CD14-positive monocyte (primary cell): ENCODE results near the gene H2AZ2. TPM values are rescaled to one million over a fixed set of nuclear protein-coding genes. Genes with fewer than 3 reads are reported as not detected.

ENCODE experiments used
- DNase-seq, 3 donors: peaks; one replicate each; pipeline ENCODE4 v3.0.0-alpha.2; 2011 to 2022
- H2AFZ ChIP-seq: 2 replicates; pipeline ENCODE4 v1.6.0; 2012; ENCODE audit warnings: mild to moderate bottlenecking, low read depth, low read length, inconsistent platforms; ENCODE audit not compliant: insufficient read depth, poor library complexity, severe bottlenecking
- H3K27ac ChIP-seq, 2 donors: 1 replicate in 1 of 2; 2 replicates in 1 of 2; pipeline ENCODE4 v1.5.1; 2012 to 2013; ENCODE audit warnings: low read length in 2 of 2, control low read depth in 1 of 2, inconsistent platforms in 1 of 2, low read depth in 1 of 2, mild to moderate bottlenecking in 1 of 2
- H3K27me3 ChIP-seq, 2 donors: one replicate each; pipeline versions ENCODE4 v1.6.0 to v1.6.1; 2011 to 2013; ENCODE audit warnings: low read length in 2 of 2; ENCODE audit not compliant: control insufficient read depth in 2 of 2, insufficient read depth in 2 of 2
- H3K36me3 ChIP-seq, 2 donors: replicated peaks in 1 of 2; 1 replicate in 1 of 2; 2 replicates in 1 of 2; pipeline versions ENCODE4 v1.5.1 to v1.6.1; 2012 to 2013; ENCODE audit warnings: low read length in 2 of 2, control low read depth in 1 of 2, inconsistent platforms in 1 of 2, mild to moderate bottlenecking in 1 of 2; ENCODE audit not compliant: insufficient read depth in 2 of 2, control insufficient read depth in 1 of 2
- H3K4me1 ChIP-seq, 2 donors: 1 replicate in 1 of 2; 2 replicates in 1 of 2; pipeline versions ENCODE4 v1.5.1 to v1.6.1; 2012 to 2013; ENCODE audit warnings: low read length in 2 of 2, control low read depth in 1 of 2, inconsistent platforms in 1 of 2, mild to moderate bottlenecking in 1 of 2, moderate library complexity in 1 of 2; ENCODE audit not compliant: insufficient read depth in 2 of 2, control insufficient read depth in 1 of 2
- H3K4me2 ChIP-seq: replicated peaks from 2 replicates; pipeline ENCODE3; 2012; ENCODE audit warnings: low read length, moderate library complexity, mild to moderate bottlenecking; ENCODE audit not compliant: poor library complexity, severe bottlenecking; ENCODE audit errors: extremely low read depth
- H3K4me3 ChIP-seq, 3 experiments: fragments of 200-600 bp in 1 of 3; sonication (generic) in 1 of 3; replicated peaks in 1 of 3; 1 replicate in 2 of 3; 2 replicates in 1 of 3; pipeline ENCODE4 v1.5.1; 2011 to 2013; ENCODE audit warnings: low read length in 3 of 3, mild to moderate bottlenecking in 3 of 3, control low read depth in 2 of 3, low read depth in 2 of 3, inconsistent platforms in 1 of 3, moderate library complexity in 1 of 3
- H3K79me2 ChIP-seq: 2 replicates; pipeline ENCODE4 v1.6.0; 2012; ENCODE audit warnings: mild to moderate bottlenecking, control low read depth, inconsistent platforms, low read length, moderate library complexity; ENCODE audit not compliant: insufficient read depth
- H3K9ac ChIP-seq: 2 replicates; pipeline ENCODE4 v1.6.0; 2017; ENCODE audit warnings: low read length, mild to moderate bottlenecking; ENCODE audit not compliant: insufficient read depth, poor library complexity, severe bottlenecking
- H3K9me3 ChIP-seq, 2 donors: replicated peaks in 1 of 2; 1 replicate in 1 of 2; 2 replicates in 1 of 2; pipeline versions ENCODE4 v1.5.1 to v1.6.1; 2012 to 2013; ENCODE audit warnings: low read length in 2 of 2, control low read depth in 1 of 2; ENCODE audit not compliant: control insufficient read depth in 1 of 2, insufficient read depth in 1 of 2
- H4K20me1 ChIP-seq: 2 replicates; pipeline ENCODE4 v1.6.0; 2012; ENCODE audit warnings: mild to moderate bottlenecking, low read length, control low read depth, moderate library complexity; ENCODE audit not compliant: insufficient read depth
- H3K27ac Mint-ChIP-seq, 7 donors: one replicate each; pipeline ENCODE4 v1.8.0; 2020; ENCODE audit warnings: mild to moderate bottlenecking in 7 of 7, mixed read lengths in 7 of 7, moderate library complexity in 6 of 7, inconsistent platforms in 2 of 7
- H3K27me3 Mint-ChIP-seq, 3 donors: one replicate each; pipeline ENCODE4 v1.8.0; 2021 to 2022; ENCODE audit warnings: low read depth in 3 of 3, mild to moderate bottlenecking in 3 of 3, mixed read lengths in 3 of 3, moderate library complexity in 3 of 3, inconsistent platforms in 1 of 3
- H3K36me3 Mint-ChIP-seq, 2 donors: one replicate each; pipeline ENCODE4 v1.8.0; 2020; ENCODE audit warnings: mixed read lengths in 2 of 2, inconsistent platforms in 1 of 2, mild to moderate bottlenecking in 1 of 2
- H3K4me1 Mint-ChIP-seq: one replicate; pipeline ENCODE4 v1.8.0; 2020; ENCODE audit warnings: mild to moderate bottlenecking, mixed read lengths
- H3K4me3 Mint-ChIP-seq, 2 donors: one replicate each; pipeline ENCODE4 v1.8.0; 2020; ENCODE audit warnings: mild to moderate bottlenecking in 2 of 2, mixed read lengths in 2 of 2, moderate library complexity in 1 of 2
- H3K9me3 Mint-ChIP-seq, 7 donors: one replicate each; pipeline ENCODE4 v1.8.0; 2020 to 2022; ENCODE audit warnings: mixed read lengths in 7 of 7, mild to moderate bottlenecking in 6 of 7, moderate library complexity in 6 of 7, inconsistent platforms in 2 of 7
- CTCF ChIP-seq: fragments of 200-600 bp; IDR thresholded peaks from one replicate; pipeline ENCODE4 v1.8.0; 2022; ENCODE audit warnings: antibody characterized with exemption, mild to moderate bottlenecking
- WGBS: methylation state at CpG from one replicate; pipeline ENCODE4 v1.1.5; 2013; ENCODE audit warnings: missing lambda C conversion rate; ENCODE audit not compliant: insufficient coverage; 5-methylcytosine and 5-hydroxymethylcytosine counted together
- intact Hi-C, 2 donors: fragments of 100-400 bp; cut with micrococcal nuclease; formaldehyde crosslinking; loops; one replicate each; pipeline versions ENCODE4 v1.15.0 to v1.15.1; 2023
- polyA plus RNA-seq, 3 donors: library from polyadenylated mRNA; depleted of rRNA in 1 of 3; unstranded in 2 of 3; stranded (reverse) in 1 of 3; fragments of 300-500 nt in 2 of 3; fragments of >200 nt in 1 of 3; fragmentation: Illumina TruSeq in 2 of 3; gene quantifications; 1 replicate in 2 of 3; 2 replicates in 1 of 3; pipeline ENCODE4 v1.2.3, GENCODE V29; 2012 to 2021

Gene H2AZ2
- polyA plus RNA-seq, 3 donors, result 128 to 186 (median 181) TPM

GRCh38 chr7:44811571-44811970 is 36.3 kb downstream of the H2AZ2 start:
- H3K27me3 ChIP-seq, result no peaks in the 10 kb centered on the region
- 90% methylated on average over 4 of the region's 6 CpGs for WGBS
- H3K4me3 Mint-ChIP-seq, result no peak overlapping the region
- H3K9me3 Mint-ChIP-seq, result peaks cover 0 to under 1% (median 0%) of the 10 kb centered on the region in 7 donors
- H2AFZ ChIP-seq, result no peak overlapping the region
- H3K27ac ChIP-seq, result no peak overlapping the region
- no peak overlapping the region for H3K9ac ChIP-seq
- DNase-seq, result no peak
- no peak overlapping the region for H3K4me3 ChIP-seq
- H3K4me1 Mint-ChIP-seq, result no peaks in the 10 kb centered on the region
- no peak overlapping the region for H3K4me2 ChIP-seq
- no peaks in the 10 kb centered on the region for H3K36me3 ChIP-seq
- H3K79me2 ChIP-seq, result no peaks in the 10 kb centered on the region
- no peaks in the 10 kb centered on the region for H3K9me3 ChIP-seq
- no peak overlapping the region for H3K27ac Mint-ChIP-seq
- H3K36me3 Mint-ChIP-seq, result no peaks in the 10 kb centered on the region
- no peaks in the 10 kb centered on the region for H4K20me1 ChIP-seq
- no peaks in the 10 kb centered on the region for H3K4me1 ChIP-seq
- TF ChIP-seq CTCF, result no peak
- intact Hi-C loops, result no loop called here
- H3K27me3 Mint-ChIP-seq, result peaks cover 0 to 4% (median 0%) of the 10 kb centered on the region in 3 donors

GRCh38 chr7:44811093-44811492 is 36.8 kb downstream of the H2AZ2 start:
- H3K27ac ChIP-seq, result no peak overlapping the region
- H3K4me3 Mint-ChIP-seq, result no peak overlapping the region
- TF ChIP-seq CTCF, result no peak
- H3K27ac Mint-ChIP-seq, result no peak overlapping the region
- no peaks in the 10 kb centered on the region for H3K4me1 Mint-ChIP-seq
- no peak overlapping the region for H3K4me3 ChIP-seq
- no peaks in the 10 kb centered on the region for H3K36me3 ChIP-seq
- no peaks in the 10 kb centered on the region for H3K4me1 ChIP-seq
- H4K20me1 ChIP-seq, result no peaks in the 10 kb centered on the region
- no peak overlapping the region for H3K9ac ChIP-seq
- no peaks in the 10 kb centered on the region for H3K9me3 ChIP-seq
- intact Hi-C loops, result no loop called here
- H3K4me2 ChIP-seq, result no peak overlapping the region
- no peak for DNase-seq
- H2AFZ ChIP-seq, result no peak overlapping the region
- no peaks in the 10 kb centered on the region for H3K79me2 ChIP-seq
- peaks cover 0 to 2% (median 0%) of the 10 kb centered on the region in 7 donors for H3K9me3 Mint-ChIP-seq
- H3K27me3 Mint-ChIP-seq, result peaks cover 0 to 4% (median 0%) of the 10 kb centered on the region in 3 donors
- H3K36me3 Mint-ChIP-seq, result no peaks in the 10 kb centered on the region
- H3K27me3 ChIP-seq, result no peaks in the 10 kb centered on the region
